ENCODE results near the gene SH3GLB2.

SH3GLB2 gene

GRCh38 chr9:129069862-129070641, 41.9 kb upstream of the SH3GLB2 start:
- H2AFZ ChIP-seq (ENCODE audit: low read length), result no peak overlapping the region
- H3K36me3 ChIP-seq (ENCODE audit: insufficient read depth, low read length), result no peaks in the 10 kb centered on the region
- no peaks in the 10 kb centered on the region for H3K9me2 ChIP-seq (replicated peaks; ENCODE audit: low read depth, low read length)
- H3K4me2 ChIP-seq (ENCODE audit: low read depth, low read length, poor library complexity, severe bottlenecking), result peak overlapping the region; percentile 90
- H3K27me3 ChIP-seq (ENCODE audit: insufficient read depth, low read length, poor library complexity, severe bottlenecking), result no peaks in the 10 kb centered on the region
- H3K9me3 ChIP-seq (ENCODE audit: insufficient read depth, low read depth, low read length), result no peaks in the 10 kb centered on the region
- H3K4me1 ChIP-seq (ENCODE audit: insufficient read depth, low read length, poor library complexity, severe bottlenecking), result peaks cover 45% of the 10 kb centered on the region
- H4K20me1 ChIP-seq (ENCODE audit: insufficient read depth, low read length, poor library complexity, severe bottlenecking), result no peaks in the 10 kb centered on the region
- TF ChIP-seq EZH2phosphoT487 (IDR thresholded peaks at IDR 0.05; ENCODE audit: borderline replicate concordance), result no peak
- TF ChIP-seq CTCF (conservative IDR thresholded peaks at IDR 0.05; ENCODE audit: low read length), result no peak
- peaks cover 11% of the 10 kb centered on the region; the same call in 1 of the 2 replicates for H3F3A ChIP-seq (ENCODE audit: low read depth)
- H3K4me3 ChIP-seq (ENCODE audit: low read length, poor library complexity, severe bottlenecking), result peak overlapping the region; percentile 68
- peak overlapping the region; percentile 89 for H3K9ac ChIP-seq (ENCODE audit: low read depth, low read length, poor library complexity, severe bottlenecking)
- H3K79me2 ChIP-seq (ENCODE audit: insufficient read depth, low read length), result peaks cover 20% of the 10 kb centered on the region; the same call in 1 of the 2 replicates

GRCh38 chr9:129068990-129069861, 41.1 kb upstream of the SH3GLB2 start:
- H3K27me3 ChIP-seq (ENCODE audit: insufficient read depth, low read length, poor library complexity, severe bottlenecking), result no peaks in the 10 kb centered on the region
- peaks cover 20% of the 10 kb centered on the region; the same call in 1 of the 2 replicates for H3K79me2 ChIP-seq (ENCODE audit: insufficient read depth, low read length)
- H2AFZ ChIP-seq (ENCODE audit: low read length), result no peak overlapping the region
- peak overlapping the region; percentile 90 for H3K4me2 ChIP-seq (ENCODE audit: low read depth, low read length, poor library complexity, severe bottlenecking)
- H4K20me1 ChIP-seq (ENCODE audit: insufficient read depth, low read length, poor library complexity, severe bottlenecking), result no peaks in the 10 kb centered on the region
- H3K4me1 ChIP-seq (ENCODE audit: insufficient read depth, low read length, poor library complexity, severe bottlenecking), result peaks cover 45% of the 10 kb centered on the region
- peak overlapping the region; percentile 89 for H3K9ac ChIP-seq (ENCODE audit: low read depth, low read length, poor library complexity, severe bottlenecking)
- no peaks in the 10 kb centered on the region for H3K9me3 ChIP-seq (ENCODE audit: insufficient read depth, low read depth, low read length)
- no peak for TF ChIP-seq EZH2phosphoT487 (IDR thresholded peaks at IDR 0.05; ENCODE audit: borderline replicate concordance)
- no peak for TF ChIP-seq CTCF (conservative IDR thresholded peaks at IDR 0.05; ENCODE audit: low read length)
- peaks cover 11% of the 10 kb centered on the region; the same call in 1 of the 2 replicates for H3F3A ChIP-seq (ENCODE audit: low read depth)
- H3K36me3 ChIP-seq (ENCODE audit: insufficient read depth, low read length), result no peaks in the 10 kb centered on the region
- H3K9me2 ChIP-seq (replicated peaks; ENCODE audit: low read depth, low read length), result no peaks in the 10 kb centered on the region
- peak overlapping the region; percentile 68 for H3K4me3 ChIP-seq (ENCODE audit: low read length, poor library complexity, severe bottlenecking)

- peak overlapping the region; percentile 85 for H3K9ac ChIP-seq (ENCODE audit: low read depth, low read length, poor library complexity, severe bottlenecking)
- no peaks in the 10 kb centered on the region for H3K9me2 ChIP-seq (replicated peaks; ENCODE audit: low read depth, low read length)
- H3K4me3 ChIP-seq (ENCODE audit: low read length, poor library complexity, severe bottlenecking), result peak overlapping the region; percentile 68
- H3F3A ChIP-seq (ENCODE audit: low read depth), result peaks cover 11% of the 10 kb centered on the region; the same call in 1 of the 2 replicates
- no peak overlapping the region for H2AFZ ChIP-seq (ENCODE audit: low read length)
- H3K27me3 ChIP-seq (ENCODE audit: insufficient read depth, low read length, poor library complexity, severe bottlenecking), result no peaks in the 10 kb centered on the region
- H3K4me2 ChIP-seq (ENCODE audit: low read depth, low read length, poor library complexity, severe bottlenecking), result peak overlapping the region; percentile 85
- H3K36me3 ChIP-seq (ENCODE audit: insufficient read depth, low read length), result no peaks in the 10 kb centered on the region
- H3K9me3 ChIP-seq (ENCODE audit: insufficient read depth, low read depth, low read length), result no peaks in the 10 kb centered on the region
- peaks cover 45% of the 10 kb centered on the region for H3K4me1 ChIP-seq (ENCODE audit: insufficient read depth, low read length, poor library complexity, severe bottlenecking)
- H3K79me2 ChIP-seq (ENCODE audit: insufficient read depth, low read length), result peaks cover 20% of the 10 kb centered on the region; the same call in 1 of the 2 replicates
- TF ChIP-seq EZH2phosphoT487 (IDR thresholded peaks at IDR 0.05; ENCODE audit: borderline replicate concordance) (no peak), CTCF (conservative IDR thresholded peaks at IDR 0.05; ENCODE audit: low read length) (no peak)
- H4K20me1 ChIP-seq (ENCODE audit: insufficient read depth, low read length, poor library complexity, severe bottlenecking), result no peaks in the 10 kb centered on the region
Measured at GRCh38 chr9:129068110-129068509, 40.0 kb upstream of the SH3GLB2 start.
